HepG2 (cell line): Measurements from ENCODE around the gene HOXD9. TPM values are rescaled to one million over a fixed set of nuclear protein-coding genes. Genes with fewer than 3 reads are reported as not detected.

ENCODE experiments used
- ATAC-seq: fragments of 200-7000 bp; cut with Tn5 transposase; 3 replicates; pipeline ENCODE4 v1.9.1; 2020; ENCODE audit warnings: mild to moderate bottlenecking, moderate library complexity
- BruUV-seq: library from RNA; stranded (reverse); fragments of 400-500 nt; replicated peaks from 2 replicates; lab custom pipeline; 2021; lab: Mats Ljungman, UMichigan
- CTCF ChIA-PET: fragments of 300-600 bp; formaldehyde crosslinking; extraction: SDS; loops from one replicate; lab custom pipeline; 2021; ENCODE audit warnings: low total read pairs, inconsistent platforms, low intra/inter-chr PET ratio; lab: Yijun Ruan, JAX
- POLR2A ChIA-PET: fragments of 350-600 bp; sonication (Branson Sonifier 250); formaldehyde crosslinking; loops from one replicate; lab custom pipeline; 2020; ENCODE audit warnings: antibody characterized with exemption, inconsistent platforms; lab: Yijun Ruan, JAX
- DNase-seq: peaks from one replicate; pipeline ENCODE4 v3.0.0-alpha.2; 2015; ENCODE audit warnings: low spot score
- FAIRE-seq: peaks from 3 replicates; lab custom pipeline; 2011; peaks lifted over from hg19 to GRCh38; lab: Jason Lieb, UNC
- H2AFZ ChIP-seq: one replicate; pipeline ENCODE4 v1.6.1; 2011; ENCODE audit warnings: low read length, inconsistent platforms
- H3K27ac ChIP-seq: fragments of 300-600 bp; 3 replicates; pipeline ENCODE4 v1.8.0; 2011; ENCODE audit warnings: mixed run types, mild to moderate bottlenecking, mixed read lengths, low read length, inconsistent platforms; ENCODE audit not compliant: insufficient read depth; ENCODE audit errors: extremely low read length
- H3K27me3 ChIP-seq, 2 experiments: fragments of 200-600 bp in 1 of 2; 2 replicates in 1 of 2; 3 replicates in 1 of 2; pipeline versions ENCODE4 v1.6.0 to v1.8.0; 2011; ENCODE audit warnings: low read length in 2 of 2, mild to moderate bottlenecking in 2 of 2, moderate library complexity in 2 of 2, inconsistent platforms in 1 of 2; ENCODE audit not compliant: insufficient read depth in 2 of 2, control insufficient read depth in 1 of 2
- H3K36me3 ChIP-seq, 2 experiments: fragments of 200-600 bp in 1 of 2; replicated peaks in 1 of 2; 2 replicates in 1 of 2; 3 replicates in 1 of 2; pipeline versions ENCODE4 v1.5.1 to v1.8.0; 2011; ENCODE audit warnings: low read length in 2 of 2, inconsistent platforms in 1 of 2; ENCODE audit not compliant: insufficient read depth in 2 of 2, control insufficient read depth in 1 of 2
- H3K4me1 ChIP-seq: 2 replicates; pipeline ENCODE4 v1.5.1; 2012; ENCODE audit warnings: low read length, inconsistent platforms; ENCODE audit not compliant: insufficient read depth
- H3K4me2 ChIP-seq: 2 replicates; pipeline ENCODE4 v1.6.0; 2011; ENCODE audit warnings: low read depth, low read length, inconsistent platforms
- H3K4me3 ChIP-seq, 3 experiments: fragments of 200-600 bp in 1 of 3; sonication (generic), shearing (Covaris generic) in 1 of 3; replicated peaks in 1 of 3; 2 replicates each; pipeline ENCODE4 v1.5.1; 2011 to 2016; ENCODE audit warnings: low read length in 3 of 3, inconsistent platforms in 2 of 3, low read depth in 2 of 3, mild to moderate bottlenecking in 2 of 3, control low read depth in 1 of 3, mixed read lengths in 1 of 3; ENCODE audit not compliant: insufficient read depth in 1 of 3
- H3K79me2 ChIP-seq: one replicate; pipeline ENCODE4 v1.6.1; 2011; ENCODE audit warnings: low read length, inconsistent platforms; ENCODE audit not compliant: insufficient read depth
- H3K9ac ChIP-seq: 2 replicates; pipeline ENCODE4 v1.6.0; 2011; ENCODE audit warnings: mild to moderate bottlenecking, low read depth, low read length, inconsistent platforms; ENCODE audit not compliant: insufficient read depth
- H3K9me3 ChIP-seq: 2 replicates; pipeline ENCODE4 v1.5.1; 2012; ENCODE audit warnings: mild to moderate bottlenecking, low read length
- H4K20me1 ChIP-seq: 2 replicates; pipeline ENCODE4 v1.6.0; 2011; ENCODE audit warnings: inconsistent platforms, mild to moderate bottlenecking, low read length, moderate library complexity; ENCODE audit not compliant: insufficient read depth
- JARID2 ChIP-seq: sonication (generic); formaldehyde crosslinking; IDR thresholded peaks from 2 replicates; pipeline ENCODE4 v1.8.1; 2023; ENCODE audit warnings: missing genetic modification reagents, inconsistent platforms; ENCODE audit not compliant: insufficient replicate concordance
- KLF11 ChIP-seq: IDR thresholded peaks from 2 replicates; pipeline ENCODE4 v1.6.1; 2016; ENCODE audit warnings: missing compliant biosample characterization
- PCBP2 ChIP-seq: fragments of 200-400 bp; formaldehyde crosslinking; optimal IDR thresholded peaks from 2 replicates; pipeline ENCODE3; 2018; ENCODE audit warnings: low read length, low read depth; ENCODE audit not compliant: poor library complexity, severe bottlenecking
- PLRG1 ChIP-seq: fragments of 450-650 bp; conservative IDR thresholded peaks from 2 replicates; pipeline ENCODE4 v1.6.1; 2016
- TEF ChIP-seq: sonication (generic); formaldehyde crosslinking; IDR thresholded peaks from 2 replicates; pipeline ENCODE4 v1.5.0; 2020; ENCODE audit warnings: missing genetic modification reagents
- THYN1 ChIP-seq: sonication (generic); formaldehyde crosslinking; IDR thresholded peaks from 2 replicates; pipeline ENCODE4 v1.8.1; 2023; ENCODE audit warnings: low read depth, mild to moderate bottlenecking, moderate library complexity, missing genetic modification reagents, borderline replicate concordance
- ZBTB8A ChIP-seq: sonication (generic); formaldehyde crosslinking; IDR thresholded peaks from 2 replicates; pipeline ENCODE4 v1.4.0; 2020; ENCODE audit warnings: mild to moderate bottlenecking, low read depth, missing genetic modification reagents, borderline replicate concordance
- ZFP36L1 ChIP-seq: sonication (generic); formaldehyde crosslinking; IDR thresholded peaks from 2 replicates; pipeline ENCODE4 v1.8.0; 2022; ENCODE audit warnings: mild to moderate bottlenecking, missing genetic modification reagents, moderate library complexity
- ZFY ChIP-seq: sonication (generic); formaldehyde crosslinking; IDR thresholded peaks from 2 replicates; pipeline ENCODE4 v1.4.0; 2020; ENCODE audit warnings: missing genetic modification reagents
- ZKSCAN1 ChIP-seq: fragments of 150-350 bp; IDR thresholded peaks from 2 replicates; pipeline ENCODE4 v1.6.1; 2014; ENCODE audit warnings: low read length
- ZNF253 ChIP-seq: sonication (generic); formaldehyde crosslinking; IDR thresholded peaks from 2 replicates; pipeline ENCODE4 v1.8.0; 2022; ENCODE audit warnings: mild to moderate bottlenecking, missing genetic modification reagents, borderline replicate concordance
- ZNF451 ChIP-seq: sonication (generic); formaldehyde crosslinking; IDR thresholded peaks from 2 replicates; pipeline ENCODE4 v1.5.0; 2020; ENCODE audit warnings: mild to moderate bottlenecking, missing genetic modification reagents
- ZNF616 ChIP-seq: sonication (generic); formaldehyde crosslinking; IDR thresholded peaks from 2 replicates; pipeline ENCODE4 v1.5.0; 2020; ENCODE audit warnings: low read depth, mild to moderate bottlenecking, missing genetic modification reagents
- ZNF639 ChIP-seq: conservative IDR thresholded peaks from 2 replicates; pipeline ENCODE4 v1.6.1; 2018; ENCODE audit warnings: missing genetic modification reagents
- ZNF749 ChIP-seq: sonication (generic); formaldehyde crosslinking; IDR thresholded peaks from 2 replicates; pipeline ENCODE4 v1.8.0; 2022; ENCODE audit warnings: mild to moderate bottlenecking, missing genetic modification reagents, moderate library complexity, borderline replicate concordance
- in situ Hi-C: cut with HindIII; loops from 2 replicates; pipeline ENCODE4 v1.10.0; 2017; ENCODE audit warnings: low pct_unique_long_range_greater_than_20kb; ENCODE audit not compliant: extremely low pct_ligation_motif_present
- intact Hi-C: fragments of 100-400 bp; cut with micrococcal nuclease; formaldehyde crosslinking; loops from one replicate; pipeline ENCODE4 v1.10.0; 2022; ENCODE audit not compliant: unreplicated experiment
- polyA plus RNA-seq, 8 experiments: library from polyadenylated mRNA; depleted of rRNA in 3 of 8; stranded (reverse) in 7 of 8; unstranded in 1 of 8; fragments of >200 nt; fragmentation: Illumina TruSeq in 4 of 8; extraction: Trizol in 4 of 8; gene quantifications; 2 replicates each; pipeline versions ENCODE4 v1.2.1 to v1.2.3, GENCODE V29; 2011 to 2016; ENCODE audit warnings: low read depth in 4 of 8, missing spikeins in 1 of 8, mixed read lengths in 1 of 8; ENCODE audit not compliant: insufficient read depth in 1 of 8
- total RNA-seq, 5 experiments: library from RNA; depleted of rRNA; stranded (reverse); fragments of >200 nt; fragmentation: Illumina TruSeq; extraction: Trizol; gene quantifications; 2 replicates each; pipeline ENCODE4 v1.2.3, GENCODE V29; 2016; ENCODE audit warnings: low read depth in 1 of 5

Gene HOXD9
- total and polyA plus RNA-seq, 2 of the 13 experiments (the other 11 are each of a cell fraction or from before 2014, with no cell fraction given) = not detected

- no peak for TF ChIP-seq ZBTB8A (CRISPR knock-in tag)
- no peak for TF ChIP-seq ZKSCAN1
Observed at GRCh38 chr2:176146101-176146500, 23.6 kb downstream of the HOXD9 start (continued).

GRCh38 chr2:176146645-176147044, 24.1 kb downstream of the HOXD9 start:
- POLR2A ChIA-PET = no interaction called here
- intact Hi-C loops (no loop called here), in situ Hi-C loops (no loop called here)
- Histone ChIP-seq H4K20me1 (no peaks in the 10 kb centered on the region), H3K79me2 (no peaks in the 10 kb centered on the region), H2AFZ (no peak overlapping the region), H3K27ac (no peak overlapping the region), H3K36me3 (no peaks in the 10 kb centered on the region)
- no peak for FAIRE-seq
- ATAC-seq = no peak
- BruUV-seq = no TSS peak
- TF ChIP-seq KLF11 (CRISPR knock-in tag) = no peak
- no peak for TF ChIP-seq PCBP2
- TF ChIP-seq PLRG1 = no peak
- no peak for TF ChIP-seq ZNF451 (CRISPR knock-in tag)
- TF ChIP-seq ZFP36L1 (CRISPR knock-in tag) = no peak
- TF ChIP-seq ZNF616 (CRISPR knock-in tag) = no peak
- TF ChIP-seq TEF (CRISPR knock-in tag) = no peak
- no peak for TF ChIP-seq ZNF749 (CRISPR knock-in tag)
- TF ChIP-seq ZNF639 (CRISPR knock-in tag) = no peak
- no peak for TF ChIP-seq ZNF253 (CRISPR knock-in tag)
- TF ChIP-seq JARID2 = no peak
- TF ChIP-seq THYN1 (CRISPR knock-in tag) = no peak
- TF ChIP-seq ZFY (CRISPR knock-in tag) = no peak
- TF ChIP-seq, all 625 proteins: peak for 0
- Histone ChIP-seq H3K9ac (no peak overlapping the region), H3K27me3 (peaks cover 16 to 94% of the 10 kb centered on the region in 2 experiments), H3K4me2 (no peak overlapping the region), H3K9me3 (no peaks in the 10 kb centered on the region), H3K4me1 (peaks cover 21% of the 10 kb centered on the region), H3K4me3 (no peak overlapping the region)
- CTCF ChIA-PET = no interaction called here
- no peak for DNase-seq
